GM18858 (cell line): ENCODE results near the gene TSGA10IP.

Experiments used
- ATAC-seq: cut with Tn5 transposase; IDR thresholded peaks from one replicate; pipeline ENCODE4 v1.9.1; 2021; ENCODE audit not compliant: unreplicated experiment

The TSGA10IP gene

GRCh38 chr11:65917434-65918210, 27.7 kb upstream of the TSGA10IP start:
- ATAC-seq: no peak

- ATAC-seq: peak; percentile 31
These were observed 26.8 kb upstream of the TSGA10IP start, which contains the start of gene C11orf68 for GRCh38 chr11:65918211-65919140. C11orf68 (minus strand) TSS chr11:65919062; CDS start chr11:65919031, 31 bp downstream.

GRCh38 chr11:65919141-65919572, 26.1 kb upstream of the TSGA10IP start, which contains the start of gene DRAP1:
DRAP1 (plus strand) TSS chr11:65919426; CDS start chr11:65919502, 76 bp downstream.
- ATAC-seq: peak; percentile 71

- ATAC-seq: no peak
These were observed 25.5 kb upstream of the TSGA10IP start for GRCh38 chr11:65919573-65920371.

GRCh38 chr11:65920372-65920802, 24.9 kb upstream of the TSGA10IP start:
- no peak for ATAC-seq

GRCh38 chr11:65921033-65921555, 24.2 kb upstream of the TSGA10IP start:
- no peak for ATAC-seq

GRCh38 chr11:65921876-65922275, 23.4 kb upstream of the TSGA10IP start:
- ATAC-seq: no peak

GRCh38 chr11:65922565-65922964, 22.7 kb upstream of the TSGA10IP start:
- ATAC-seq: no peak

- ATAC-seq: no peak
These were observed 19.9 kb upstream of the TSGA10IP start for GRCh38 chr11:65925397-65925796.

GRCh38 chr11:65927904-65928397, 17.3 kb upstream of the TSGA10IP start:
- ATAC-seq: no peak

GRCh38 chr11:65928667-65929066, 16.6 kb upstream of the TSGA10IP start:
- no peak for ATAC-seq

- ATAC-seq: no peak
These were observed 13.3 kb upstream of the TSGA10IP start for GRCh38 chr11:65931773-65932557.

GRCh38 chr11:65932558-65932919, 12.7 kb upstream of the TSGA10IP start:
- ATAC-seq: no peak

- ATAC-seq: no peak
These were observed 11.3 kb upstream of the TSGA10IP start for GRCh38 chr11:65934014-65934413.

- no peak for ATAC-seq
These were observed 7.5 kb upstream of the TSGA10IP start for GRCh38 chr11:65937766-65938165.

- ATAC-seq: no peak
These were observed 3.5 kb upstream of the TSGA10IP start for GRCh38 chr11:65941720-65942310.

GRCh38 chr11:65942531-65942930, 2.7 kb upstream of the TSGA10IP start:
- ATAC-seq: no peak

GRCh38 chr11:65944191-65944590, 1.1 kb upstream of the TSGA10IP start:
- ATAC-seq: no peak

- ATAC-seq: no peak
These were observed 513 bp upstream of the TSGA10IP start for GRCh38 chr11:65944767-65945166.
